GM20431 (cell line): Measurements from ENCODE around the gene SMC1B.
"Not testable (repeated sequence)": the region's sequence is repeated elsewhere in the genome, so short reads cannot be mapped to it uniquely, and the experiment has no call there.

ENCODE experiments used
- in situ Hi-C: fragments of 300-500 bp; cut with MseI, MboI; formaldehyde crosslinking; loops from one replicate; pipeline ENCODE4 v1.15.0; 2020; ENCODE audit warnings: low sequenced_read_pairs; ENCODE audit not compliant: unreplicated experiment

SMC1B gene

GRCh38 chr22:45445031-45445710 lies 31.8 kb upstream of the SMC1B start:
- in situ Hi-C loops = no loop called here

- in situ Hi-C loops = no loop called here
Observed at GRCh38 chr22:45444168-45444567, 30.8 kb upstream of the SMC1B start.

GRCh38 chr22:45442116-45442515 lies 28.7 kb upstream of the SMC1B start:
- in situ Hi-C loops = no loop called here

- in situ Hi-C loops = no loop called here
Observed at GRCh38 chr22:45441138-45441537, 27.7 kb upstream of the SMC1B start.

GRCh38 chr22:45440688-45441087 lies 27.3 kb upstream of the SMC1B start:
- in situ Hi-C loops = not testable (repeated sequence)

GRCh38 chr22:45438336-45438735 lies 24.9 kb upstream of the SMC1B start:
- in situ Hi-C loops = no loop called here

GRCh38 chr22:45436871-45437517 lies 23.6 kb upstream of the SMC1B start:
- in situ Hi-C loops = not testable (repeated sequence)

- in situ Hi-C loops = no loop called here
Observed at GRCh38 chr22:45435544-45436139, 22.2 kb upstream of the SMC1B start.

- in situ Hi-C loops = no loop called here
Observed at GRCh38 chr22:45434981-45435380, 21.6 kb upstream of the SMC1B start.

- in situ Hi-C loops = no loop called here
Observed at GRCh38 chr22:45430871-45431270, 17.5 kb upstream of the SMC1B start.

GRCh38 chr22:45429981-45430775 lies 16.8 kb upstream of the SMC1B start:
- in situ Hi-C loops = loop anchor here (10.0 kb wide), 1 partner anchor 155 kb away; no protein-coding TSS in a partner anchor

GRCh38 chr22:45429424-45429823 lies 16.0 kb upstream of the SMC1B start:
- in situ Hi-C loops = loop anchor here (10.0 kb wide), 1 partner anchor 155 kb away; no protein-coding TSS in a partner anchor

- in situ Hi-C loops = loop anchor here (10.0 kb wide), 1 partner anchor 154 kb away; no protein-coding TSS in a partner anchor
Observed at GRCh38 chr22:45428391-45429385, 15.3 kb upstream of the SMC1B start.

GRCh38 chr22:45427114-45427513 lies 13.7 kb upstream of the SMC1B start:
- in situ Hi-C loops = loop anchor here (10.0 kb wide), 1 partner anchor 152 kb away; no protein-coding TSS in a partner anchor

GRCh38 chr22:45426387-45426786 lies 13.0 kb upstream of the SMC1B start:
- in situ Hi-C loops = loop anchor here (10.0 kb wide), 1 partner anchor 152 kb away; no protein-coding TSS in a partner anchor

- in situ Hi-C loops = loop anchor here (10.0 kb wide), 1 partner anchor 151 kb away; no protein-coding TSS in a partner anchor
Observed at GRCh38 chr22:45425531-45426265, 12.3 kb upstream of the SMC1B start.

GRCh38 chr22:45425101-45425500 lies 11.7 kb upstream of the SMC1B start:
- in situ Hi-C loops = loop anchor here (10.0 kb wide), 1 partner anchor 150 kb away; no protein-coding TSS in a partner anchor

GRCh38 chr22:45424241-45424731 lies 10.9 kb upstream of the SMC1B start:
- in situ Hi-C loops = loop anchor here (10.0 kb wide), 1 partner anchor 149 kb away; no protein-coding TSS in a partner anchor
